ENCODE data around the gene KAT6B. TPM values are rescaled to one million over a fixed set of nuclear protein-coding genes. Genes with fewer than 3 reads are reported as not detected.
"Not testable (repeated sequence)": the region's sequence is repeated elsewhere in the genome, so short reads cannot be mapped to it uniquely, and the experiment has no call there.

KAT6B gene
- total RNA-seq, 1 experiment from 2014 or later = 5.2 TPM

DNA sequence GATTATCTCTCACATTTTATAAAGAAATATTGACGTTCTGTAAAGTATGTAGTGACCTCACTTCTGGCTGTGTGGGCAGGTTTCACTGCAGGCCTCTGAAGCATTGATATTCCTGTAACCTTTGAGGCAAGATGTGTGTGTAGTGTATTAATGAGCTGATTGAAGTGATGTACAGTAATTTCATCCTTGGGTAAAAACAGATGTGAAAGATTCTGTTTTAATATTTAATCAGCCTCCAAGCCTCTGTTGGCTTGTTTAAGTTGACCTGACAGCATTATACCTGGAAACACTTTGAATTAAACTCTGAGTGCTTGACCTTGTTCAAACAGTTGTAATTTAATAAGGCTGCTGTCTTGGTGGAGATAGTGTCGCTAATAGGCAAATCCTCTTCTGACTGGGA, 74.9 kb downstream of the KAT6B start:
- DNase-seq = no peak
- Histone ChIP-seq H3K4me3 (ENCODE audit: insufficient read depth, low read depth, low read length) (no peak overlapping the region), H3K36me3 (replicated peaks; ENCODE audit: control insufficient read depth, insufficient read depth, low read length) (no peaks in the 10 kb centered on the region), H3K27me3 (ENCODE audit: control insufficient read depth, insufficient read depth, low read length) (no peaks in the 10 kb centered on the region)

DNA sequence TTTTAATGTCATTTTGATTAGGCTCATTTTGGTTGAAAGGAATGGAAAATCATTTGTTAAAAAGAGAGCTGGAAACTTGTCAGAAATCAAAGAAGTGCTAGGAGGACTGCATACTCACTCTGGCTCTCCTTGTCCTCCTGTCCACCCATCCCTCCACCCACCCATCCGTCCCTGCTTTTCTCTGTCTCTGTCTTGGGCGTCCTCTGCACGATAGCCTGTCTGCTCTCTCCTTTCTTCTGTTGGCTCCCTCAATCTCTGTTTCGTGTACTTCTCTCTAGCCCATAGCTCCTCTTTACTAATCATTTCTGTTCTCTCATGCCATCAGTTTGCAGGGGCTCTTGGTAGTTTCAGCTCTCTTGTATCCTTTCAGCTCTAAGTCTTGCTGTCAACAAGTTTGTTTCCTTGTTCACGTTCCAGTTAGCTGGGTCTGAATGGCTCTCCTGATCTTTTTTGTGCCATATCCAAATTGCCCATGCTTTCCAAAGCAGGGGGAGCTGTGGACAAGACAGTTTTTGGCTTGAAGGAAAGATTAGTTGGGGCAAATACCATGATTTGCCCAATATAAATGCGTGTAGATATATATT, 75.6 kb downstream of the KAT6B start:
- Histone ChIP-seq H3K36me3 (replicated peaks; ENCODE audit: control insufficient read depth, insufficient read depth, low read length) (no peaks in the 10 kb centered on the region), H3K4me3 (ENCODE audit: insufficient read depth, low read depth, low read length) (no peak overlapping the region), H3K27me3 (ENCODE audit: control insufficient read depth, insufficient read depth, low read length) (no peaks in the 10 kb centered on the region)
- no peak for DNase-seq

GRCh38 chr10:74903491-74903890, 77.1 kb downstream of the KAT6B start:
- H3K27me3 ChIP-seq (ENCODE audit: control insufficient read depth, insufficient read depth, low read length) = no peaks in the 10 kb centered on the region
- DNase-seq = no peak
- H3K4me3 ChIP-seq (ENCODE audit: insufficient read depth, low read depth, low read length) = no peak overlapping the region
- no peaks in the 10 kb centered on the region for H3K36me3 ChIP-seq (replicated peaks; ENCODE audit: control insufficient read depth, insufficient read depth, low read length)

- Histone ChIP-seq H3K4me3 (ENCODE audit: insufficient read depth, low read depth, low read length) (no peak overlapping the region), H3K36me3 (replicated peaks; ENCODE audit: control insufficient read depth, insufficient read depth, low read length) (no peaks in the 10 kb centered on the region)
These were observed 80.3 kb downstream of the KAT6B start for GRCh38 chr10:74906611-74907198.

GRCh38 chr10:74909670-74910069, 83.3 kb downstream of the KAT6B start:
- no peaks in the 10 kb centered on the region for H3K27me3 ChIP-seq (ENCODE audit: control insufficient read depth, insufficient read depth, low read length)
- no peak overlapping the region for H3K4me3 ChIP-seq (ENCODE audit: insufficient read depth, low read depth, low read length)
- no peak for DNase-seq
- no peaks in the 10 kb centered on the region for H3K36me3 ChIP-seq (replicated peaks; ENCODE audit: control insufficient read depth, insufficient read depth, low read length)

More at GRCh38 chr10:74906611-74907198, 80.3 kb downstream of the KAT6B start:
- no peaks in the 10 kb centered on the region for H3K27me3 ChIP-seq (ENCODE audit: control insufficient read depth, insufficient read depth, low read length)
- no peak for DNase-seq

DNA sequence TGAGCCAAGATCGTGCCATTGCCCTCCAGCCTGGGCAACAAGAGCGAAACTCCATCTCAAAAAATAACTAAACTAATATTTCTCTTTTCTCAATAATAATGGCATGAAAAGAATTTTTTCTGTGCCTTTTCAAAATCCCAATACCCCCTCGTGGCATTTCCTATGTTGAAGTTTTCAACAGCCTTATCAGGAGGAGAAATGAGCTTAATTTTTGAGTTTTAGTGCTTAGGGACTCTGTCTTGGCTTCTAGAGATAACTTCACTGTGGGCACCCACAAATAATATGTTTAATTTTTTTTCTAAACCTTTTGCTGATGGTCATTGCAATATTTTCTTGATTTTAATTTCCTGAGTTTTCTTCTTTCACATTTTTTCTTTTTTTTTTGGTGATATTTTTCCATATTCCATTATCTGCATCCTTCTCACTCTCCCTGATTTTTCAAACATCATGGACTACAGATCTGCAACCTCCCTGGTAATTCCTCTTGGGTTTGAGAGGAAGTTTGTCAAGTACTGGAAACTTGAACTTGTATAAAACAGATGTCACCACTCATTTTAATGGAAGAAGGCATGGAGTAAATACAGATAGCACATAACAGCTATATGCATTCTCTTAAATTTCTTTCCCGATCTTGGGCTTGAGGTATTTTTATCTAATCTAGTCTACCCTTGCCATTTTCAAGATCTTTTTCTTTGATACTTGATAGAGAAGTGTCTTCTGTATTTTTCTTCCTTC, 84.0 kb downstream of the KAT6B start:
- Histone ChIP-seq H3K4me3 (ENCODE audit: insufficient read depth, low read depth, low read length) (no peak overlapping the region), H3K27me3 (ENCODE audit: control insufficient read depth, insufficient read depth, low read length) (no peaks in the 10 kb centered on the region), H3K36me3 (replicated peaks; ENCODE audit: control insufficient read depth, insufficient read depth, low read length) (no peaks in the 10 kb centered on the region)
- no peak for DNase-seq

GRCh38 chr10:74910976-74911350, 84.6 kb downstream of the KAT6B start:
- Histone ChIP-seq H3K36me3 (replicated peaks; ENCODE audit: control insufficient read depth, insufficient read depth, low read length) (no peaks in the 10 kb centered on the region), H3K27me3 (ENCODE audit: control insufficient read depth, insufficient read depth, low read length) (no peaks in the 10 kb centered on the region), H3K4me3 (ENCODE audit: insufficient read depth, low read depth, low read length) (no peak overlapping the region)
- no peak for DNase-seq

- no peaks in the 10 kb centered on the region for H3K36me3 ChIP-seq (replicated peaks; ENCODE audit: control insufficient read depth, insufficient read depth, low read length)
- no peaks in the 10 kb centered on the region for H3K27me3 ChIP-seq (ENCODE audit: control insufficient read depth, insufficient read depth, low read length)
- no peak for DNase-seq
These were observed 85.8 kb downstream of the KAT6B start for GRCh38 chr10:74912182-74912581.

GRCh38 chr10:74912682-74913081, 86.3 kb downstream of the KAT6B start:
- H3K4me3 ChIP-seq (ENCODE audit: insufficient read depth, low read depth, low read length) = no peak overlapping the region
- no peaks in the 10 kb centered on the region for H3K27me3 ChIP-seq (ENCODE audit: control insufficient read depth, insufficient read depth, low read length)
- no peaks in the 10 kb centered on the region for H3K36me3 ChIP-seq (replicated peaks; ENCODE audit: control insufficient read depth, insufficient read depth, low read length)
- DNase-seq = no peak

More at GRCh38 chr10:74912182-74912581, 85.8 kb downstream of the KAT6B start:
- no peak overlapping the region for H3K4me3 ChIP-seq (ENCODE audit: insufficient read depth, low read depth, low read length)

GRCh38 chr10:74913377-74913979, 87.1 kb downstream of the KAT6B start:
- no peak for DNase-seq
- Histone ChIP-seq H3K36me3 (replicated peaks; ENCODE audit: control insufficient read depth, insufficient read depth, low read length) (no peaks in the 10 kb centered on the region), H3K4me3 (ENCODE audit: insufficient read depth, low read depth, low read length) (no peak overlapping the region), H3K27me3 (ENCODE audit: control insufficient read depth, insufficient read depth, low read length) (no peaks in the 10 kb centered on the region)

- Histone ChIP-seq H3K4me3 (ENCODE audit: insufficient read depth, low read depth, low read length) (no peak overlapping the region), H3K36me3 (replicated peaks; ENCODE audit: control insufficient read depth, insufficient read depth, low read length) (no peaks in the 10 kb centered on the region), H3K27me3 (ENCODE audit: control insufficient read depth, insufficient read depth, low read length) (no peaks in the 10 kb centered on the region)
- DNase-seq = no peak
These were observed 89.9 kb downstream of the KAT6B start for GRCh38 chr10:74916283-74916682.

DNA sequence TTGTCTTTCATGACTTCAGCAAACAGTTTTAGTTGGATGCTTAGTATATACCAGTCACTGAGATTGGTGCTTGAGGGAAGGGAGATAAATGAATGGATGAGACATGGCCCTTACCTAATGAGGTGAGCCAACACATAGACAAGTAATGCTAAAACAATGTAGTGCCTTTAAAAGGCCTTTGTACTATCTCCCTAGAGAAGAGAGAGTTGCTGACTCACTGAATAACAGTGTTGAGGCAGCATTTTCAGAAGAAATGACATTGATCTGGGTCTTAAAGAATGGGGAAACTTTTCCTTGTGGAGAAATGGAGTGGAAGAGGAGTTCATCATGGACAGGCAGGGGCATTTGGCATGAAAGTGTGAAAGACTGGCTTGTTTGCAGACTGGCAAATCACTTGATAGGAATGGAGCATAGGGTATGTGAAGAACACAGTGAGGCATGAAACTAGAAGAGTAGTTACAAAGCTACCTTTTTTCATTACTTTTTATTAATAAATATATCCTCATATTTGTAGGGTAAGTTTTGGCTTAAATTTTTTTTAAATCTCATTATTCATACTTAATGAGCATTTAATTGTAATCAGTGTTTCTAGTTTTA, 91.2 kb downstream of the KAT6B start:
- DNase-seq = no peak
- Histone ChIP-seq H3K27me3 (ENCODE audit: control insufficient read depth, insufficient read depth, low read length) (no peaks in the 10 kb centered on the region), H3K4me3 (ENCODE audit: insufficient read depth, low read depth, low read length) (no peak overlapping the region), H3K36me3 (replicated peaks; ENCODE audit: control insufficient read depth, insufficient read depth, low read length) (no peaks in the 10 kb centered on the region)

DNA sequence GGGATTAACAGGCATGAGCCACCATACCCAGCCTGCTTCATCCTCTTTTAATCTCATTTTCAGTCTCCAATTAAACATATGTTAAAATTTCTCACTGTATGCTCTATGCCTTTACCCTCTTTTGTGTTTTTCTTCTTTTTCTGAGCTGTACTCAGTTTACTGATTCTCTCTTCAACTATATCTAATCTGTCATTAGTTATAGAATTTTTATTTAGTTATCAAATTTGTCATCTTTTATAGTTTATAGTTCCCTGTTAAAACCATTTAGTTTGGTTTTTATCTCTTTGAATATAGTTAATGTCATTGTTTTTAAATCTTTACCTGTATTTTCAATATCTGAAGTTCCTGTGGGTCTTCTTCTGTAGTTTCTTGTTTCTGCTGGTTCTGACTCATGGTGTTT, 93.3 kb downstream of the KAT6B start:
- Histone ChIP-seq H3K27me3 (ENCODE audit: control insufficient read depth, insufficient read depth, low read length) (no peaks in the 10 kb centered on the region), H3K4me3 (ENCODE audit: insufficient read depth, low read depth, low read length) (no peak overlapping the region), H3K36me3 (replicated peaks; ENCODE audit: control insufficient read depth, insufficient read depth, low read length) (no peaks in the 10 kb centered on the region)
- no peak for DNase-seq

GRCh38 chr10:74921070-74921469, 94.7 kb downstream of the KAT6B start:
- H3K4me3 ChIP-seq (ENCODE audit: insufficient read depth, low read depth, low read length); H3K27me3 ChIP-seq (ENCODE audit: control insufficient read depth, insufficient read depth, low read length); DNase-seq; H3K36me3 ChIP-seq (replicated peaks; ENCODE audit: control insufficient read depth, insufficient read depth, low read length): not testable (repeated sequence)

GRCh38 chr10:74921744-74922143, 95.3 kb downstream of the KAT6B start:
- no peaks in the 10 kb centered on the region for H3K27me3 ChIP-seq (ENCODE audit: control insufficient read depth, insufficient read depth, low read length)
- DNase-seq = no peak
- H3K36me3 ChIP-seq (replicated peaks; ENCODE audit: control insufficient read depth, insufficient read depth, low read length) = no peaks in the 10 kb centered on the region
- no peak overlapping the region for H3K4me3 ChIP-seq (ENCODE audit: insufficient read depth, low read depth, low read length)

Data from H7 (cell line).